ENCODE data around the gene IGFBP4. TPM values are rescaled to one million over a fixed set of nuclear protein-coding genes. Genes with fewer than 3 reads are reported as not detected.

Gene IGFBP4
- total and polyA plus RNA-seq, 12 donors = 65.1 to 301 (median 128) TPM

DNA sequence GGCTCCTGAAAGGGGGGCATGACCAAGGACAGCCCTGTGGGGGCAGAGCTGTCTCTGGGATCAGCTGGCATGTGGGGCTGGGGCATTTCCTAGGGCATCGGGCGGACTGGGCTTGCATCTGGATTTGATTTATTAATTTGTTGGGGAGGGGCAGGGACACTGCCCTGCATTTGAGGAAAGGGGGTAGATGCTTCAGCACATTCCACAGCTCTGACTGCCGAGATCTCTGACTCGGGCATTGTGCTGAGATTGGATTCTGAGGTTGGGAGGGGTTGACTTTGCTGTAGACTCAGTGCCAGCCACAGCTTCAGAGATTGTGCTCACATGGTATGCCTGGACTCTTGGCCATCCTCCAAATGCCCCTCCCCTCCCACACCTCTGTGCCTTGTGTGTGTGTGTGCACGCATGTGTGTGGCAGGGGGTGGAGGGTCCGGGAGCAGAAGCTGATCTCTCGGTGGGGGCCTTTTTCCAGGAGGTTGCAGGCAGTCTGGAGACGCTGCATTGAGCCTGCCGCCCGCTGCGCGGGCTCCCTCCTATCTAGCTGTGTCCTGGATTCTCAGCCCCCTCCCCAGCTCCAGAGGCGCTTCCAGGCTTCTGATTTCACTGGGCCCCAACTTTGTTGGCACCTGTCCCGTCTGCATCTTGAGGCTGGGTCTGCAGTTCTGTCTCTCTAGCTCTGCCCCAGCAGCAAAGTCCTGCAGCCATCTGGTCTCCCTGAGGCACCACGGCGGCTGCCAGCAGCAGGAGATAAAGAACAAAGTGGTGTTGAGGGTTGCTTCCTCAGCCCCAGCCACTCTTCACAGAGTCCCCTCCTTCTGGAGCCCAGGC, 14.9 kb downstream of the IGFBP4 start:
- intact Hi-C loops (cut with DNase I) = no loop called here
- peak overlapping the region in 4 of 10 donors; percentile 4 to 45 (median 27) for H3K27ac ChIP-seq
- ATAC-seq = peak in 5 of 8 donors; percentile 3 to 55 (median 17)
- H3K4me3 ChIP-seq = no peak overlapping the region
- DNase-seq = peak; percentile 38 to 62
- H3K4me1 ChIP-seq = peaks cover 34 to 83% (median 51%) of the 10 kb centered on the region in 9 donors
- WGBS, 2 donors = 34 to 46% methylated on average over 16 of the region's 16 CpGs
- no peak for TF ChIP-seq CTCF (IDR thresholded peaks at IDR 0.05)
- H3K36me3 ChIP-seq = peaks cover 0 to 58% (median 16%) of the 10 kb centered on the region in 9 donors
- no peaks in the 10 kb centered on the region for H3K9me3 ChIP-seq
- no peaks in the 10 kb centered on the region for H3K27me3 ChIP-seq

DNA sequence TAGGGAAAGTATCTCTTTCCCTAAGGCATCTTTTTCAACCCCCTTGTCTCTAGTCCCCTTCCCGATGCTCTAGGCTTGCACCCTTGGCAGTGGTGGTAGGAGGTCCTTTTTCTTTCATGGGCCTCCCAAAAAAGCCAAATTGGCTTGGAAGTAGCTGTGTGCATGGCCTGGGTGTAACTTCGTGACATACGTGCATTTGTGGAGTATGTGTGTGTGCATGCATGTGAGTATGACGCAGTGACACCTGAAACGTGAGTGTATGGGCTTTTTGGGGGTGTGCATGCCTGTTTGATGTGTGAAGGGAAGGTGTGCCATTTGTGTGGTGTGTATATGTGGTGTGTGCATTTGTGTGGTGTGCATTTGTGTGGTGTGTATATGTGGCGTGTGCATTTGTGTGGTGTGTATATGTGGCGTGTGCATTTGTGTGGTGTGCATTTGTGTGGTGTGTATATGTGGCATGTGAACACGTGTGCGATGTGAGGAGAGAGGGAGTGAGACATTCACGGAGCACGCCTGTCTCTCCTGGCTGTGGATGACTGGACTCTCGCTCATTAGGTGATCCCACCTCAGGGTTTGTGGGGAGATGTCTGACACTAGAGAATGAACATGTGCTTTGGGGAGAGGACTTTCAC, 15.7 kb downstream of the IGFBP4 start:
- TF ChIP-seq CTCF (IDR thresholded peaks at IDR 0.05) = no peak
- H3K36me3 ChIP-seq = peaks cover 0 to 50% (median 11%) of the 10 kb centered on the region in 9 donors
- no peaks in the 10 kb centered on the region for H3K9me3 ChIP-seq
- no peak for DNase-seq
- no peaks in the 10 kb centered on the region for H3K27me3 ChIP-seq
- peak overlapping the region in 2 of 10 donors; percentile 20 to 62 for H3K27ac ChIP-seq
- WGBS, 2 donors = 80 to 84% methylated on average over 12 of the region's 12 CpGs
- H3K4me1 ChIP-seq = peaks cover 33 to 82% (median 50%) of the 10 kb centered on the region in 9 donors
- ATAC-seq = no peak
- H3K4me3 ChIP-seq = no peak overlapping the region
- intact Hi-C loops (cut with DNase I) = no loop called here

- DNase-seq (no peak), ATAC-seq (no peak)
- Histone ChIP-seq H3K27me3 (no peaks in the 10 kb centered on the region), H3K4me3 (no peak overlapping the region), H3K36me3 (peaks cover 0 to 40% (median 11%) of the 10 kb centered on the region in 9 donors), H3K9me3 (no peaks in the 10 kb centered on the region), H3K27ac (peak overlapping the region in 3 of 10 donors; percentile 9 to 62 (median 17)), H3K4me1 (peaks cover 33 to 82% (median 50%) of the 10 kb centered on the region in 9 donors)
- no peak for TF ChIP-seq CTCF (IDR thresholded peaks at IDR 0.05)
- intact Hi-C loops (cut with DNase I) = no loop called here
- WGBS, 2 donors = 68 to 83% methylated on average over 8 of the region's 8 CpGs
These were observed 16.7 kb downstream of the IGFBP4 start for GRCh38 chr17:40459636-40460603.

DNA sequence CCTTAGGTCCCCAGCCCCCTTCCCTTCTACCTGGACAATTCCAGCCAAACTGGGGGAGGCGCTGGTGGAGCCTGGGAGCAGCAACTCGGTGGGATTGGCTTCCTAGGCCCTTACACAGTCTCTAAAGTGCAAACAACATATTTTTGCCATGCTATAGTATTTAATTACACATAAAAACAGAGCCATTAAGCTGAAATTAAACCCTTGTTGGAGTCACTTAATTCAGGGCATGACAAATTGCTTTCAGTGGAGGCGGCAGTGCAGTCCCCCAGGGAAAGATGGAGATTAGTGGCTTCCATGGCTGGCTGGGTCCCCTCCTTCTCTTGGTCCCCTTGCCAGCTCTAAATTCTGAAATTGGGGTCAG, 17.3 kb downstream of the IGFBP4 start:
- ATAC-seq (no peak), DNase-seq (no peak)
- Histone ChIP-seq H3K36me3 (peaks cover 0 to 34% (median 11%) of the 10 kb centered on the region in 9 donors), H3K4me3 (no peak overlapping the region), H3K4me1 (peaks cover 33 to 81% (median 50%) of the 10 kb centered on the region in 9 donors), H3K9me3 (no peaks in the 10 kb centered on the region), H3K27me3 (no peaks in the 10 kb centered on the region), H3K27ac (peak overlapping the region in 2 of 10 donors; percentile 11 to 62)
- 66 to 74% methylated on average over 3 of the region's 3 CpGs for WGBS, 2 donors
- TF ChIP-seq CTCF (IDR thresholded peaks at IDR 0.05) = no peak
- intact Hi-C loops (cut with DNase I) = no loop called here
